Eye (tissue), 1 donor: ENCODE data around the gene SKOR1.

Experiments used
- DNase-seq: peaks from one replicate; pipeline ENCODE4 v3.0.0-alpha.2; 2015

The SKOR1 gene, protein sequence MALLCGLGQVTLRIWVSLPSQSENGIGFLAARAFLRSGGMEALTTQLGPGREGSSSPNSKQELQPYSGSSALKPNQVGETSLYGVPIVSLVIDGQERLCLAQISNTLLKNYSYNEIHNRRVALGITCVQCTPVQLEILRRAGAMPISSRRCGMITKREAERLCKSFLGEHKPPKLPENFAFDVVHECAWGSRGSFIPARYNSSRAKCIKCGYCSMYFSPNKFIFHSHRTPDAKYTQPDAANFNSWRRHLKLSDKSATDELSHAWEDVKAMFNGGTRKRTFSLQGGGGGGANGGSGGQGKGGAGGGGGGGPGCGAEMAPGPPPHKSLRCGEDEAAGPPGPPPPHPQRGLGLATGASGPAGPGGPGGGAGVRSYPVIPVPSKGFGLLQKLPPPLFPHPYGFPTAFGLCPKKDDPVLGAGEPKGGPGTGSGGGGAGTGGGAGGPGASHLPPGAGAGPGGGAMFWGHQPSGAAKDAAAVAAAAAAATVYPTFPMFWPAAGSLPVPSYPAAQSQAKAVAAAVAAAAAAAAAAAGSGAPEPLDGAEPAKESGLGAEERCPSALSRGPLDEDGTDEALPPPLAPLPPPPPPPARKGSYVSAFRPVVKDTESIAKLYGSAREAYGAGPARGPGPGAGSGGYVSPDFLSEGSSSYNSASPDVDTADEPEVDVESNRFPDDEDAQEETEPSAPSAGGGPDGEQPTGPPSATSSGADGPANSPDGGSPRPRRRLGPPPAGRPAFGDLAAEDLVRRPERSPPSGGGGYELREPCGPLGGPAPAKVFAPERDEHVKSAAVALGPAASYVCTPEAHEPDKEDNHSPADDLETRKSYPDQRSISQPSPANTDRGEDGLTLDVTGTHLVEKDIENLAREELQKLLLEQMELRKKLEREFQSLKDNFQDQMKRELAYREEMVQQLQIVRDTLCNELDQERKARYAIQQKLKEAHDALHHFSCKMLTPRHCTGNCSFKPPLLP

DNA sequence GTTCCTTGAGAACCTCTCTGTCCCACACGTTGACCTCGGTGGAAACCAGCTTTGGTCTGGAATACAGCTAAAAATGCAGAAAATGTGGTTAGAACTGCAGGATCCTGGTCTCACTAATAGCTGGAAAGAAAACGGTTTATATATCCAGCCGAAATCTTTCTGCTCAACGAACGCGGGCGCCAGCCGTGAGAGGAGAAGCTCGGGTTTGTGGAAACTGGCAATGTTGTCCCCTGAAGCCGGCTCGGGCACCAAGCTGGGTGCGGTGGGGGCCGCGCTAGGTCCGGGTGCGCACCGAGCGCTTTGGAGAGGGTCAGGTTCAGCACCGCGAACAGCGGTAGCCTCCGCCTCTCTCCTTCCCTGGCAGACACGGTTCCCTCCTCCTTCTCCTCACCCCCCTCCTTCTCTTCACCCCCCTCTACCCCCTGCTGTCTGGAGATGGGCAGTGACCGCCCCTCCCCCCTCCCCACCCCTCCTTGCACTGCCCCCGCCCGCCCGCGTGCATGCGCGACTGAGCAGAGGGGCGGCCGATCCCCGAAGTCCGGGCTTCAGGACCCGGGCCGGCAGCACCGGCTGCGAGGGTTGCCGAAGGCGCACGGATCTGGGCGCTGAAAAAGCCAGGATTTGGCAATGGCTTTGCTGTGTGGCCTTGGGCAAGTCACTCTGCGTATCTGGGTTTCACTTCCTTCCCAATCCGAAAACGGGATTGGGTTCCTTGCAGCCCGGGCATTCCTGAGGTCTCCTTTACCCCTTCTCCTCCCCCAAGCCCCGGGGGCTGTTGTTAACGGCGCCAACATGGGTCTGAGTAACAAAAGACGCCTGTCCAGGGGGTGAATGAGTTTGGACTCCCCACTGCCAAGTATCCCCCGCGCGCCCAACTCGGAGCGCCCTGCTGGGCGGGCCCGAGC is at the start of gene SKOR1:
Gene SKOR1, plus strand, starts transcription at position 534 of the 905 bp plus-strand sequence. Its CDS starts 94 bp downstream, at position 628.
- peak; percentile 68 for DNase-seq

DNA sequence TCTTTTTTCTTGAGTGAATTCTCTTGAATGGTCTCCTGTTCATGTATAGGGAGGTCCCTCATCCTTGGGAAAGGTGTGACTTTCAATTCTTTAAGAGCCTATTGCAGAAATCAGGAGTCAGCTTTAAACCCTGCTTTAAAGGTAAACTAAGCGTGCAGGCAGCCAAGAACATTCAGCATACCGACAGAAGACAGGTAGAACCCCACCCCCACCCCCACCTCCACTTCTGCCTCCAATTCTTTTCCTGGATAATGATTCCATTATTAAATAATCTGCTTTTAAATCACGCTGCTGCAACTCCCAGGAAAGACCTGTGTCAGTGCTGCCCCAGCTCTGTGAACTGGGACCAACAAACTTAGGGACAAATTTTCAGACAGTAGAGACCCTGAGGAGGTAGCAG is 49.3 kb upstream of the SKOR1 start:
- DNase-seq = no peak

DNA sequence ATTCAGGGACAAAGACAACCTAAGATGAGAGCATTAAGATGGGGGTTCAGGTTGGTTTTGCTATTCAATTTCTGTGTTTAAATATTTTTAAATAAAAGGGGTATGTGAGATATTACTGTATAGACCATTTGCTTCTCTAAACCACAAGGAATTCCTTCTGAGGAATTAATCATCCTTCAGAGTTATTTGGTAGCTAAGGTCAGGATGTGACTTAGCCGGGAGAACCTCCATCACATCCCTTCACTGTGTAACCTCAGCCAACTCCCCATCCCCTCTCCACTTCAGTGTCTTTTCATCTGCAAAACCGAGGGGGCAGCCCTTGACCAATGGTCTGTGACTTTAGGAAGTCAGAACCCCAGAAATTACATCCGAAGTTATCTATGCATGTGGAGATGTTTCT is 48.7 kb upstream of the SKOR1 start:
- no peak for DNase-seq

DNA sequence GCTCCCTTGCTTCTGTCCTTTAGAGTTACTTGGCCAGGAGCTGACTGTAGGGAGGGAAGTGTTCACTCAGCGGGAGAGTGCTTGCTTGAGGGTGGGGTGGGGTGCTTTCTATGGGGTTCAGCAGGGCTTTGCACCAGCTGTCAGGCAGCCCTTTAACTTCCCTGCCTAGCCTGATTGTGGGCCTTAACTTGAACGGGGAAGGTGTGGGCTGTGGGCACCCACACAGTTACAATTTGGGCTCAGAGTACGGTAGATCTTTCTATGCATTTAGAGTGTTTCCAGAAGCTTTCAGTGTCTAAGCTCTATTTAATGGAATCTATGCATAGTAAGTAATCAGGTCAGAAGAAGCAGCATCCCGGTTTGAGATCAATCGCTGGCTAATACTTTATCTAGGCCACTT is 48.2 kb upstream of the SKOR1 start:
- no peak for DNase-seq

DNA sequence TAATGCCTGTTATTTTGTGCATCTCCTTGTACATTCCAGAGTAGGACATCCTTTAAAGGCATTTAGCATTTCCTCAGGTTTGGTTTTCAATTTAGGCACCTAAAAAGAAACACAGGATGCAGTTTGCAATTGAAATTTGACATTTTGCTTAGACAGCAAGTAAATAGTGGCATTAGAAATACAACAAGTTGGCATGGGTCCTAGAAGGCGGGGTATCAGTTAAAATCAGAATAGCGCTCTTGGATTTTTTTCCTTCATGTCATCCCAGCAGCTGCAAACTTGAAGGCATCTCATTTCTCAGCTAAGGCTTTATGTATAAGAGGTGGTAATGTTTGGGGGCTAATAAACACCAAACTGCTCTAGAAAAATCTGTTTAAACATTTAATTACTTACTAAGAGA is 47.5 kb upstream of the SKOR1 start:
- no peak for DNase-seq

DNA sequence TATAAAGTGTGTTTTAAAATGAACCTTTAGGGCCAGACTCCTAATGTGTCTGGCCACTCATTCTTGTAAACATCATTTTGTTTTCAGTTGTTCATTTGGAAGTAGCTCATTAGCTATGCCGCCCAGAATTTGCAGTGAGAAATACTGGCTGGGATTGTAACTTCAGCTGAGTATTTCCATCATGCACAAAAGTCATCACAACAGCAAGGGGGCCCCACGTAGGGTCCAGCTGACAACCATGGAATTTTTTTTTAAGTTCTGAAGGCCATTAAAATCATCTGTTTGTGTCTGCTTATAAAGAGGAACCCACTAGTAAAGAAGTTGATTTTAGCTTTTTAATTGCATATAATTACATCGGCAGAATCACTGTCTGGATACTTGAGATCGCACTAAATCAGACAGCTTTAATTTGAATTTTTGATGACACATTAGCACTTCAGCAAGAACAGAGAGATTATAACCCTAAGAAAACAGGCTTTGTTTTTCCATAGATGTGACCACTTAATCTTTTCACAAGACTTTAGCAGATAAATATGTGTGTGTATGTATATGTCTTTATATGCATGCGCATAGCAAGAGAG is 46.3 kb upstream of the SKOR1 start:
- no peak for DNase-seq

DNA sequence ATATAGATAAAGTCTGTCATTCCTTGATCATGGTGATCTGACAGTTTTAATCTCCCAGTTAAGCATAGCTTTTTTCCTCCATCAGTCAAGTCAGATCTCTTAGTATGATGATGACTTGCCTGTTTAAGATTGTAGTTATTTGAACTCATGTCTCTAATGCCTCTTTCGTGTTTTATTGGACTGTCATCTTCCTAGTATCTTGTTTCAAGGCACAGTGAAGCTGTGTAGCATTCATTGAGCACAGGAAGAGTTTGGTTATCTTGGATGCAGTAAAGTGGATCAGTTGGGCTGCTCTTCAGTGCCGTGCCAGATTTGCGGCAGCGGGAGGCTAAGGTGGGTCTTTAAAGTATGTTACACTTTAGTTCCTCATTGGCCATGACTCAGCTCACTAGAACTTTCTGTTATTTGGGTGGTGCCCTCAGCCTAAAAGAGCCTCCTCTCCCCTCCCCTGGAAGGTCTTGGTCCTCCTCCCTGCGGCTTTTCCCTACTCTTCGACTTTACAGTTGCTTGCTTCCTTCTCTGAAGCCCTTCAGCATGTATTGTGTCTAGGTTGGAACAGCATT is 45.7 kb upstream of the SKOR1 start:
- no peak for DNase-seq

DNA sequence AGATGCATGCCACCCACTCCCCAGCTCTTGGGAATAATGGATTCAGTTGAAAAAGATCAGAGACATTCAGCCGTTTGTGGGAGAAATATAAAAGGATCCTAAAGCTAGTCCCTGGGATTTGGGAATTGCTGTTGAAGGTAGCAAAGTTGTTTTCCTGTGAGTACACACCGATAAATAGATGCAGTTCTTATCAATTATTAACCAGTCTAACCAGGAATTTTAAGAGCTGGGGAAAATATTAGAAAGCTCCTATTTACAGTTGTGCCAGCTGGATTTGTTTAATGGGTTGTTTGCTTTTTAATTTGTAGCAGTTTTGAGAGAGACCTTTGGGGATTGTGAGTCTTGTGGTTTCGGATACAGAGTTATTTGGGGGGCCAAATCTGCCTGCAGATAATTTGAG is 44.2 kb upstream of the SKOR1 start:
- no peak for DNase-seq

DNA sequence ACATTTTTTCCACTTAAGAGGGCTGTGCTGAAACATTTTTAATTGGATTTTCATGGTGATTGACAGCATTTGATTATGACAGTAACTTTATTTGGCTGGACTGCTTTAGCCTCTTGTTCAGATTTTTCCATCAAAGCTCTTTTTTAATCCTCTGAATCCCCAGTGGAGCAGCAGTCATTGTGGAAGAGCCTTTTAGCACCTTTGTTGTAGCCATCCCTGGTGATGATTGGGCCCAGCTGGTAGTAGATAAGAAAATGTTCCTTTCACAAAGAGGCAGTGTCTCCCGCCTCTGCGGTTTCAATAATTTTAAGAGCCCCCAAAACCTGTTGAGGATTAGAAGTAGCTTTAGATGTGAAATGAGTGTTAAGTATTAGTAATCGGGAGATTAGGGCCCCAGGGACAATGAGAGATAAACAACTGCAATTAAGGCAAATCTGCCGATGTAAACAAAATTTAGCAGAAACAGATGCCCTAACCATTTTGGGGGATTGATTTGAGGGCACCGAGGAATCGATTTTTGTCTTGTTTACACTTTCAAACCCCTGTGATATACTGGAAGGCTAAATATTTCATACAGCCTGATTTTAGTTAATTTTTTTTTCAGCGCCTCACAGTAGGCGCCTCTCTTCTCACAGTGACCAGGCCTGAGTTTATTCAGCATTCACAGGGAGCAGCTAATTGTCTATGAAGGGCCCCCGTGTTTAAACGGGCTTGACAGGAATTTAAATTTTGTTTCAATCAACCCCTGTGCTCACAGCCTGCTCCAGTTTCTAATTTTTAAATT is 43.2 kb upstream of the SKOR1 start:
- DNase-seq = peak; percentile 51

DNA sequence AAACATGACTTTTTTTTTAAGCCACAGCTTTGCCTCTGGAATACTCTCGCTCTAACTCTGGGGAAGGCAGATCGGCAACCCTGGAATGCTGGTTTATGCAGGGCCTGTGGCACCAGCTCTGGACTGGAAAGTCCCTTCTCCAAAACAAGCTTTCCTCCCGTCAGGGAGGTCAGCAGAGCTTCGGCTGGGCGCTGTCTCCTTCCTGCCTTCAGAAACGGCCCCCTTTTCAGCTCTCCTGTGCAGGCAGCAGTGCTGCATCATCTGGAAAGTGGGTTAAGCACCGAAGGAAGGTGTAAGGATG is 42.7 kb upstream of the SKOR1 start:
- peak; percentile 45 for DNase-seq

DNA sequence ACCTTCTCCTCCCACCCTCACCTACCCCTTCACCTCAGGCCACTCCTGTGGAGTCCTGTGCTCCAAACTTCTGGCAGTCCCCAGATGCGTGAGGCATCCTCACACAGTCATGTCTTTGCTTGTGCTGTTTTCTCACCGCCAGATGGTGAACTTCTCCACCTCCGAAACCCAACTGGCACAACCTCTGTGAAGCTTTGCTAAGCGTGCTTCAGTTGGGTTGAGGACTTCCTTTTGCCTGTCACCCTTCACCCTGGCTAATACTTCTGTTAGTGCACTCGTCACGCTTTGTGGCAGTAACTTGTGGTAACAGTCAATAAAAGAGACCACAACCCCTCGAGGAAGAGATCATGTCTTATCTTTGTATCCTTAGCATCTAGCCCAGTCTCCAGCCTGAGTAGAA is 42.0 kb upstream of the SKOR1 start:
- no peak for DNase-seq

DNA sequence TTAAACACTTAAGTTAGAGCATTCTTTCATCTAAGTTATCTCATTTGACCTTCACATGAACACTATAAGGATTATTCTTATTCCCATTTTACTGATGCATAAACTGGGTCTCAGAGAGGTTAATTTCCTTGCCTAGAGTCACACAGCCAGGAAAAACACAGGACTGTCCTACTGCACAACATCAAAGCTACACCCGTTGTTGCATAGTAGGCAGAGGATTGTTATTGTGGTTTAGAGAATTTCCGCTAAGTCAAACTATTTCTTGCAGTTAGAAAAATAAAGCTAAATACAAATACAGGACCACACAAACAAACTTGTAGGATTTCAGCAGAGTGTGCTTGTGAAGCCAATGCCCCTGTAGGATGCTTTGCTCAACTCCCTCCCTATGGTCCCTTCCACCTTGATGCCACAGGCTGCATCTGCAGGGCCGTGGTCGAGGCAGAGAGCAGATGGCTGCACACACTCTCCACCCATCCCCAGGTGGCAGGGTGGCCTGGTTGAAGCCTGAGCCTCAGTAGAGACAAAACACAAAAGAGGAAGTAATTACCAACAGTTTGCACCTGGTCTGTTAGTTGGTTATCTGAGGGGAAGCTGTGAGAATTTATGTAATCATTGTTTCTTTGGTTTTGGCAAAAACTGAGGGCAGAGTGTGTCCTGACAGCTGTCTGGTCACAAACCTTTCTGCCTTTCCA is 41.1 kb upstream of the SKOR1 start:
- no peak for DNase-seq

DNA sequence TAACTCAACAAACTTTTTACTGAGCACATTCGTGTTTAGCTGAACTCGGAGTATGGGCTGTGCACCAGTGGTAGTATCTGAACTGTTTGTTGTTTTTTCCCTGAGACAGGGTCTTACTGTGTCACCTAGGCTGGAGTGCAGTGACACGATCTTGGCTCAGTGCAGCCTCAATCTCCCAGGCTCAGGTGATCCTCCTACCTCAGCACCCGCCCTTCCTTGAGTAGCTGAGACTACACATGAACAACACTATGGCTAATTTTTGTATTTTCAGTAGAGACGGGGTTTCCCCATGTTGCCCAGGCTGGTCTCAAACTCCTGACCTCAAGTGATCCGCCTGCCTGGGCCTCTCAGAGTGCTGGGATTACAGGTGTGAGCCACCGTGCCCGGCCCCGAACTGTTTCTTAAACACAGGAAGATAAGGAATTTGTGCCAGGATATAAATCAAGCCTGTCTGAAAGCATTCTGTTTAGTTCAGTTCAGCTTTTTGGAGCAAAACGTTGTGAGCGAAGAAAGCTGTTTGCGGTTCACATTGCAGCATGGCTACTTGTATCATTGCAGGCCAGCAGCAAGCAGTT is 40.4 kb upstream of the SKOR1 start:
- no peak for DNase-seq

DNA sequence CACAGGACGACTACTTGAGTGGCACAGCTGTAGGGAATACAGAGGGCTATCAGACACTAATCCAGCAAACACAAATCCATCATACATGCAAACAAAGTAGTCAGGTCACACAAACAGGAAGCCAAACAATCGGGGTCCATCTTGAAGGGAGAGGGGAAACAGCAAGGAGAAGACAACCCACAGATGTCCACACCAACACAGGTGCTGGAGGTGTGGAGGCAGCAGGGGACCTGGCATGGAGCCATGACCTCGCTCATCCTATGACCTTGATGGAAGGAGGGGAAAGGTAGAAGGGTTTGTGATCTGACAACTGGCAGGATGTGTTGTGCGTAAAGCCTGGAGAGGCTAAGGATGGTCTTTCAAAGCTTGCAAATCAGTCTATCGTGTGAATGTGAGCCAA is 39.9 kb upstream of the SKOR1 start:
- no peak for DNase-seq

DNA sequence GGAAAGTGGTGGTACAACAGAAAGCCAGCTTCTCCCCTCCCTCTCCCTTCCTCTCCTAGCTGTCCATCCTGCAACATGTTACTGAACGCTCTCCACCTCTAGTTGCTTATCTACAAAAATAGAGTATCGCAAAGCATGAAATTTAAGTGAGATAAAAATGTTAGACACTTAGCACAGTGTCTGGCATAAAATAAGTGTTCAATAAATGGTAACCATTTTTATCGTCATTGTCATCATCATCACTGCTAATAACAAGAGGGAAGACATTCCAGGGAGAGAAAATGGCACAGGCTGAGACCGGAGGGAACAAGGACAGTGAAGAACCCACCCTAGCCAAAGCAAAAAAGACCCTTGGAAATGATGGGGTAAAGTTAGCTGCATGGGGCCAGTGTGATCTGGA is 38.7 kb upstream of the SKOR1 start:
- DNase-seq = no peak

DNA sequence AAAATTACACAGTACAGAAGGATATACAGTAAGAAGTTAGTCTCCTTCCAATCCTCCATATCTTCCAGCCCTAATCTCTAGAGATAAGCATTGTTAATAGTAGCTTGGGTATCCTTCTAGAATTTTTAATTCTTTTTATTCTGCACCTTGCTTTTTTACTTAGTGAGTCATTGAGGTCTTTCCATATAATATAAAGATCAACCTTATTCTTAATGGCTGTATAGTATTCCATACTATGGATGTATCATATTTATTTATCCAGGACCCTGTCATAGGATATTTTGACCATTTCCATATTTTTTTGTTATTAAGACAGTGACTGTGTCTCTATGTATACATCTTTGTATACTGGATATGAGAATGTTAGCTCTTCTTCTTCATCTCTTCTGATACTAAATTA is 36.3 kb upstream of the SKOR1 start:
- DNase-seq = no peak

DNA sequence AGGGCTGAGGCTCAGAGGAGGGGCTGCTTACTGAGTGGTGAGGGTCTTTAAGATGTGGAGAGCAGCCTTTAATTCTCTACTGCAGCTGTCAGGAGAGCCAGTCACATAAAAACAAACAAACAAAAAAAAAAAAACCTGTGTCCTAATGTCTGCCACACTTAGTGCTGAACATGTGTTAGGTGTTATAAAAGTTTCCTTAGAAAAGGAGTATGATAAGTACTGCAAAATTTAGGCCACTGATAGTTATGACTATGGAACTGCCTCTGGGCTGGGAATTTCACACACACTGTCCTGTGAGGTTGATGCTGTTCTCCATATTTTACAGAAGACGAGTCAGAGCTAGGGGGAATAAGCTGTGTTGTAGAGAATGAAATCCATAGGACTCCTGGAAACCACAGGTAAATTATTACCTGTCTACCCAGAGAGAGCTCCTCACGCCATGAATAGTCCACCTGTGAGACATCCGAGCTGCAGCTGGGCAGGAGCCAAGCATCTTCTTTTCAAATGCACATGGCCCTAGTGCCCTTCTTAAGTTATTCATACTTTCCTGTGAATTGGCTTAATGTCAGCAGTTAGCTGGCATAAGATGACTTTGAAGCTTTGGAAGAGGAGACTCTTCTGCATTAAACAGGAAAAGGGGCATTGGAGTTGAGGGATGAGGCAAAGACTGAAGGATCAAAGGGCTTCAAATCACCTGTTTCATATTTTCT is 34.5 kb upstream of the SKOR1 start:
- no peak for DNase-seq

DNA sequence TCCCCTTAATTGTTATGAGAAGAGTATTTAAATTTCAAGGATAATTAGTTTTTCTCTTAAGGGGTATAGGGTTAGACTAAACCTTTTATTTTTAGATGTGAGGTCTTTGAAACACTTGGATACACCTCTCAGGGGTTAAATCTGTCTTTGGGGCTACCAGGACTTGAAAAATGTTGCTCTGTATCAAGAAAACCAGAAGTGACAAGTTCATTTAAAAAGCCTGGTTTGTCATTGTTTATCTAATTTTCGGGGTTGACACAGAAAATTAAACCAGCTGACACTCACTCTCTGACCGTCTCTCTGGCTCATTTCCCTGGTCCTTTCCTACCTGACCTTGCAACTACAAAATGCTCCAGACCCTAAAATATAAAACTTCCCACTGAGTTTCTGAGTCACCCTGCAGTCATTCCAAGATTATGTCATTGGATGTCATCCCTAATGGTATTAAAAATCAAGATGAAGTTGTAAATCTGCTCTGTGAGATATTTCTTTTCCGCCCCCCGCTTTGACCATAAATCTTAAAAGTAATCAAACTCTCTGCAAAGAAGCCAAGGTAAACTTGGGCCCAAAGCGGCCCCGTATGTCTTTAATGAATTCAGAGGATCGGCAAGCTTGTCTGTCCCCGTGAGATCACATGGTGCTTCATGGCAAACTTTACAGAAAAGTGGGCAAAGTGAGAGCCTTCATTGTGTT is 32.9 kb upstream of the SKOR1 start:
- no peak for DNase-seq
